ENCODE results near the gene PRICKLE4. TPM values are rescaled to one million over a fixed set of nuclear protein-coding genes. Genes with fewer than 3 reads are reported as not detected.

PRICKLE4 gene
- total and polyA plus RNA-seq, 2 experiments from 2014 or later, result 0.48 to 0.66 TPM

DNA sequence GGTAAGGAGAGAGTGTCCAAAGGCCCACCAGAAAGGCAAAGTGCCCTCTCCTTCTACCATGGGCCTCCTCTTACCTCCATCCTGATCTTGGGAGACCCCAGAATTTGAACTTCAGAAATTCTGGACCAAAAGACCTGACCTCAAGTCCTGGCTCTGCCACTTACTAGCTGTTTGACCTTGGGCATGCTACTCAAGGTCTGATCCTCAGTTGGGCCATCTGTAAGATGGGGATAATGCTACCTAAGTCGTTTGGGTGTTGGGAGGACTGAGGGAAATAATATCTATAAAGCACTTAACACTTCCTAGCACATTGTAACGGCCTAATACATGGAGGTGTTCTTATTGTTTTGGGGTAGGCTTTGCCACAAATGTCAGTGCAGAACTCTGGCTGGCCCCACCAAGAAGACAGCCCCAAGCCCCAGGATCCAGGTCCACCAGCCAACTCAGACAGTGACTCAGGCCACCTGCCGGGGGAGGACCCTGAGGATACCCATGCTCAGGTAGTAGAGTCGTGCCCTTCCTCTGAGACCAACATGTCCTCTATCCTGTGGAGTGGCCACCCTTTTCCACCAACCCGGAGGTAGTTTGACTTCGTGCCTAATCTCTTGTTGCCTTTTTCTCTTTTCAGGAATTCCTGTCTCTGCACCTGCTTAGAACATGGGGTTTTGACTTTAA, 2.7 kb downstream of the PRICKLE4 start:
- Mint-ChIP-seq H3K27me3 (ENCODE audit: insufficient read depth, low read depth, poor library complexity) (peaks cover 60% of the 10 kb centered on the region), H3K4me3 (no peak overlapping the region; the same call in 2 of the 3 replicates)

More for the DNA sequence above, 2.7 kb downstream of the PRICKLE4 start:
- no peak overlapping the region for H3K4me3 ChIP-seq
- no peaks in the 10 kb centered on the region for H3K36me3 ChIP-seq (ENCODE audit: insufficient read depth)
- ATAC-seq, result no peak
- H2AFZ ChIP-seq, result no peak overlapping the region
- DNase-seq (ENCODE audit: low spot score), result no peak
- H3K27ac ChIP-seq (ENCODE audit: low read depth), result no peak overlapping the region
- no peaks in the 10 kb centered on the region for H3K9me2 ChIP-seq (ENCODE audit: insufficient read depth)
- peaks cover 28% of the 10 kb centered on the region for H3K4me1 Mint-ChIP-seq
- no peak overlapping the region for H3K27ac Mint-ChIP-seq
- peaks cover 29% of the 10 kb centered on the region for H3K4me1 ChIP-seq (ENCODE audit: insufficient read depth)
- H3F3A ChIP-seq (replicated peaks; ENCODE audit: low read depth), result peaks cover 9% of the 10 kb centered on the region
- H3K79me2 ChIP-seq (replicated peaks; ENCODE audit: insufficient read depth), result peaks cover 14% of the 10 kb centered on the region
- H3K27me3 ChIP-seq (ENCODE audit: insufficient read depth), result peaks cover 62% of the 10 kb centered on the region
- H4K20me1 ChIP-seq (replicated peaks; ENCODE audit: insufficient read depth), result no peaks in the 10 kb centered on the region; the same call in 1 of the 2 replicates
- TF ChIP-seq ZNF331 (CRISPR knock-in tag; IDR thresholded peaks at IDR 0.05; ENCODE audit: low read depth), result no peak
- TF ChIP-seq JUNB (IDR thresholded peaks at IDR 0.05; ENCODE audit: unreplicated experiment), result no peak
- no peak for TF ChIP-seq ETS1 (IDR thresholded peaks at IDR 0.05)
- TF ChIP-seq POLR2AphosphoS5 (IDR thresholded peaks at IDR 0.05; ENCODE audit: low read depth), result no peak
- TF ChIP-seq ZNF462 (CRISPR knock-in tag; IDR thresholded peaks at IDR 0.05), result no peak
- 0 out of 3 replicates have a peak, but pooled peaks cover 3% of the 10 kb centered on the region for H3K36me3 Mint-ChIP-seq (ENCODE audit: low read depth)
- no peak overlapping the region for H3K4me2 ChIP-seq
- peaks cover 7% of the 10 kb centered on the region; the same call in 2 of the 3 replicates for H3K9me3 Mint-ChIP-seq

All from GM23338 (cell line).